ENCODE results near the gene GDA. TPM values are rescaled to one million over a fixed set of nuclear protein-coding genes. Genes with fewer than 3 reads are reported as not detected.
A peak's percentile ranks its signal among the peaks of the same experiment; 100 is the strongest.

GDA gene
- total RNA-seq, 6 donors from 2014 or later = 0.44 to 3.6 TPM; not detected in 4

DNA sequence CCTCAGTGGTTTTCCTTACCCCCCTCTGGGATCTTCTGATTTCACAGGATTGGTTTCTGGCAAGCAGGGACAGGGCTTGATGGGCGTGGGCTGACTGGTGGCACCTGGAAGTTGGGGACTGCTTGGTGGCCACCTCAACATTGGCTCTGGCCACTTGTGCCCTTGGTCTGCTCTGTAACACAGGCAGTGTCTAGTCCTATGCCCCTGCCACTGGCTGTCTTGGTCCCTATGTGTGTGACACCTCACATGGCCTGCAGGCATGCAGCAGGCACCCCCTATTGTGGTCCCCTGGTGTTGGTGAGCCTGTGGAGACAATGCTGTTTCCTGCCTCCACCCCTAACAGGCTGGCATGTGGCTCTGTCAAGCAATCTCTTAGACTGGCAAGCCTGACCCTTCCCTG, 71.3 kb downstream of the GDA start:
- no peaks in the 10 kb centered on the region for H3K4me1 ChIP-seq
- no peak overlapping the region for H3K27ac ChIP-seq
- H3K27me3 ChIP-seq = no peaks in the 10 kb centered on the region
- no peaks in the 10 kb centered on the region for H3K36me3 ChIP-seq
- 67 to 78% methylated on average over 1 of the region's 1 CpG for WGBS, 2 donors
- H3K9me3 ChIP-seq = no peaks in the 10 kb centered on the region
- DNase-seq (no peak), ATAC-seq (ENCODE audit: low FRiP score in 2 of 2) (peak in 1 of 2 donors; percentile 63)
- no peak for TF ChIP-seq POLR2AphosphoS5 (IDR thresholded peaks at IDR 0.05)
- TF ChIP-seq, protein P1, sequence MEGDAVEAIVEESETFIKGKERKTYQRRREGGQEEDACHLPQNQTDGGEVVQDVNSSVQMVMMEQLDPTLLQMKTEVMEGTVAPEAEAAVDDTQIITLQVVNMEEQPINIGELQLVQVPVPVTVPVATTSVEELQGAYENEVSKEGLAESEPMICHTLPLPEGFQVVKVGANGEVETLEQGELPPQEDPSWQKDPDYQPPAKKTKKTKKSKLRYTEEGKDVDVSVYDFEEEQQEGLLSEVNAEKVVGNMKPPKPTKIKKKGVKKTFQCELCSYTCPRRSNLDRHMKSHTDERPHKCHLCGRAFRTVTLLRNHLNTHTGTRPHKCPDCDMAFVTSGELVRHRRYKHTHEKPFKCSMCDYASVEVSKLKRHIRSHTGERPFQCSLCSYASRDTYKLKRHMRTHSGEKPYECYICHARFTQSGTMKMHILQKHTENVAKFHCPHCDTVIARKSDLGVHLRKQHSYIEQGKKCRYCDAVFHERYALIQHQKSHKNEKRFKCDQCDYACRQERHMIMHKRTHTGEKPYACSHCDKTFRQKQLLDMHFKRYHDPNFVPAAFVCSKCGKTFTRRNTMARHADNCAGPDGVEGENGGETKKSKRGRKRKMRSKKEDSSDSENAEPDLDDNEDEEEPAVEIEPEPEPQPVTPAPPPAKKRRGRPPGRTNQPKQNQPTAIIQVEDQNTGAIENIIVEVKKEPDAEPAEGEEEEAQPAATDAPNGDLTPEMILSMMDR (IDR thresholded peaks at IDR 0.05) = no peak
- TF ChIP-seq EP300 (IDR thresholded peaks at IDR 0.05) = no peak
- no peak for TF ChIP-seq POLR2A (IDR thresholded peaks at IDR 0.05)
- no peak overlapping the region for H3K4me3 ChIP-seq

- 93% methylated on average over 2 of the region's 2 CpGs for WGBS, 2 donors
- ATAC-seq (ENCODE audit: low FRiP score in 2 of 2) = no peak
- no peak for TF ChIP-seq EP300 (IDR thresholded peaks at IDR 0.05)
- TF ChIP-seq POLR2A (IDR thresholded peaks at IDR 0.05) = no peak
- TF ChIP-seq, protein P1 (IDR thresholded peaks at IDR 0.05) = no peak
- no peak for TF ChIP-seq POLR2AphosphoS5 (IDR thresholded peaks at IDR 0.05)
- no peak overlapping the region for H3K27ac ChIP-seq
- no peaks in the 10 kb centered on the region for H3K36me3 ChIP-seq
- H3K4me1 ChIP-seq = no peaks in the 10 kb centered on the region
- no peak for DNase-seq
- H3K9me3 ChIP-seq = no peaks in the 10 kb centered on the region
- H3K27me3 ChIP-seq = no peaks in the 10 kb centered on the region
- no peak overlapping the region for H3K4me3 ChIP-seq
Measured at GRCh38 chr9:72226146-72226812, 77.0 kb downstream of the GDA start.

DNA sequence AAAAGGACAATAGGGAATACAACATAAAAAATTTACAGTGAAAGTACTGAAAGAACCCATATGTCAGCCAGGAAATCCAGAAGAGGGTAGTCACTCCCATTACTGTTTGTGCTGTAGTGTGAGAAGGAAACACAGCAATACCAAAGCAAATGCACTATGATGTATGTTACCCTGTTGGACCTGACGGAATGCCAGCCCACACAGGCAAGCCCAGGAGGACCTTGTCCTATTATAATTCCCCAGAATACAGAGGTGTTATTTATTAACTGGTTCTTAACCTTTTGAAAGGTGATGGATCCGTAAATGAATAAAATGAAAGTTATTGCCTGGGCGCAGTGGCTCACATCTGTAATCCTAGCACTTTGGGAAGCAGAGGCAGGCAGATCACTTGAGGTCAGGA, 79.0 kb downstream of the GDA start:
- H3K4me1 ChIP-seq = no peaks in the 10 kb centered on the region
- no peaks in the 10 kb centered on the region for H3K36me3 ChIP-seq
- H3K4me3 ChIP-seq = no peak overlapping the region
- 78 to 85% methylated on average over 3 of the region's 3 CpGs for WGBS, 2 donors
- ATAC-seq (ENCODE audit: low FRiP score in 2 of 2) = no peak
- no peaks in the 10 kb centered on the region for H3K27me3 ChIP-seq
- no peak for DNase-seq
- no peak overlapping the region for H3K27ac ChIP-seq
- TF ChIP-seq EP300 (IDR thresholded peaks at IDR 0.05) (no peak), POLR2A (IDR thresholded peaks at IDR 0.05) (no peak), POLR2AphosphoS5 (IDR thresholded peaks at IDR 0.05) (no peak)
- TF ChIP-seq, protein P1 (IDR thresholded peaks at IDR 0.05) = no peak
- no peaks in the 10 kb centered on the region for H3K9me3 ChIP-seq

DNA sequence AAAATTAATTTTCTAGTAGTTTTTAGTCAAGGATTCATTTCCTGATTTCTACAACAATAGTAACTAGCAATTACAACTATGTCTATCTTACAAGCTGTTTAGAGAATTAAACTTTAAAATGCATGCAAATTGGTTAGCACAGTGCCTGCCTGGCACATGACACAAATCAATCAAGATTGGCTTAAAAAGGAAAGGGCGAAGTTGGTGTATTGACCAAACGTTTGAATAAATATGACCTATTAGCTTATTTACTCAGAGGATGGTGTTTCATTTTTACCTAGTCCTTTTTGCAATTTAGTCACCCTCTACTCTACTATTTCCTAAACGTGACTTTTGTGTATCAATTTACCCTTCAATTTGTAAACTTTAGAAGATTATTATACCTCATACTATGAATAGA, 83.5 kb downstream of the GDA start:
- TF ChIP-seq POLR2A (IDR thresholded peaks at IDR 0.05) (no peak), EP300 (IDR thresholded peaks at IDR 0.05) (no peak), POLR2AphosphoS5 (IDR thresholded peaks at IDR 0.05) (no peak)
- TF ChIP-seq, protein P1 (IDR thresholded peaks at IDR 0.05) = no peak
- no peak overlapping the region for H3K4me3 ChIP-seq
- no peaks in the 10 kb centered on the region for H3K27me3 ChIP-seq
- H3K9me3 ChIP-seq = no peaks in the 10 kb centered on the region
- no peak overlapping the region for H3K27ac ChIP-seq
- WGBS, 2 donors = 71 to 76% methylated on average over 3 of the region's 3 CpGs
- DNase-seq (no peak), ATAC-seq (ENCODE audit: low FRiP score in 2 of 2) (no peak)
- H3K36me3 ChIP-seq = no peaks in the 10 kb centered on the region
- no peaks in the 10 kb centered on the region for H3K4me1 ChIP-seq

DNA sequence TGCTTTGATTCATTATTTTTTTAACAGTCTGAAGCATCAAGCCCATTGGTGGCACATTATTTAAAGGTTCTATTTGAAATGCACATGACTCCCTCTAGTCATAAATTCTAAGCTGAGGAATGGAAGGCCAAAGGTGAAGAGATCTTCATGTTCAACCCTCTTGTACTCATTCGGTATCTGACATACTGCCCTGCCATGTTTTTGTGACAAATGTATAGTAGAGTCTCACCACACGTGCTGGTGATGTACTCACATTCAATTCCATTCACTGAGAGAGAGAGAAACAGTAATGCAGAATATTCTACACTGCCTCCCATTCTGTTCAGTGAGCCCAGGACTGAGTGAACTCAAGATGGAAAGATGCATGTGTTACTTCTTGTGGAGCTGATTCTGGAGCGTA, 98.3 kb downstream of the GDA start:
- WGBS, 2 donors = 77 to 79% methylated on average over 3 of the region's 3 CpGs
- Histone ChIP-seq H3K36me3 (no peaks in the 10 kb centered on the region), H3K4me1 (no peaks in the 10 kb centered on the region), H3K27ac (no peak overlapping the region), H3K4me3 (no peak overlapping the region), H3K27me3 (no peaks in the 10 kb centered on the region), H3K9me3 (no peaks in the 10 kb centered on the region)
- DNase-seq (no peak), ATAC-seq (ENCODE audit: low FRiP score in 2 of 2) (no peak)
- no peak for TF ChIP-seq EP300 (IDR thresholded peaks at IDR 0.05)
- no peak for TF ChIP-seq POLR2A (IDR thresholded peaks at IDR 0.05)
- TF ChIP-seq, protein P1 (IDR thresholded peaks at IDR 0.05) = no peak
- no peak for TF ChIP-seq POLR2AphosphoS5 (IDR thresholded peaks at IDR 0.05)

Measured in upper lobe of left lung (tissue), 6 donors.